ENCODE data around the gene PINLYP. TPM values are rescaled to one million over a fixed set of nuclear protein-coding genes. Genes with fewer than 3 reads are reported as not detected.

The PINLYP gene
- total RNA-seq, 4 donors from 2014 or later = 1.2 TPM; not detected in 3

- in situ Hi-C loops (cut with MboI; ENCODE audit: low sequenced_read_pairs in 4 of 4) = no loop called here
- no peak overlapping the region for H3K27ac ChIP-seq
Observed at GRCh38 chr19:43552616-43553015, 23.0 kb upstream of the PINLYP start.

GRCh38 chr19:43553656-43554055 is 21.9 kb upstream of the PINLYP start:
- no peak overlapping the region for H3K27ac ChIP-seq
- no peaks in the 10 kb centered on the region for H3K4me1 ChIP-seq
- intact Hi-C loops (cut with DNase I; ENCODE audit: low total_unique reads) (no loop called here), in situ Hi-C loops (cut with MboI; ENCODE audit: low sequenced_read_pairs in 4 of 4) (no loop called here)
- no peak overlapping the region for H3K4me3 ChIP-seq
- no peaks in the 10 kb centered on the region for H3K9me3 ChIP-seq
- no peaks in the 10 kb centered on the region for H3K27me3 ChIP-seq
- ATAC-seq = no peak
- H3K36me3 ChIP-seq = peaks cover 0 to 47% of the 10 kb centered on the region in 2 donors
- TF ChIP-seq POLR2A (IDR thresholded peaks at IDR 0.05) = no peak
- no peak for TF ChIP-seq CTCF (IDR thresholded peaks at IDR 0.05 in 4 of 5, conservative IDR thresholded peaks at IDR 0.05 in 1 of 5)
- DNase-seq = no peak

More at GRCh38 chr19:43552616-43553015, 23.0 kb upstream of the PINLYP start:
- Histone ChIP-seq H3K27me3 (no peaks in the 10 kb centered on the region), H3K4me1 (no peaks in the 10 kb centered on the region), H3K36me3 (peaks cover 0 to 45% of the 10 kb centered on the region in 2 donors), H3K4me3 (no peak overlapping the region), H3K9me3 (no peaks in the 10 kb centered on the region)
- ATAC-seq (no peak), DNase-seq (no peak)
- intact Hi-C loops (cut with DNase I; ENCODE audit: low total_unique reads) = no loop called here
- no peak for TF ChIP-seq CTCF (IDR thresholded peaks at IDR 0.05 in 4 of 5, conservative IDR thresholded peaks at IDR 0.05 in 1 of 5)
- TF ChIP-seq POLR2A (IDR thresholded peaks at IDR 0.05) = no peak

- Histone ChIP-seq H3K27me3 (no peaks in the 10 kb centered on the region), H3K4me1 (no peaks in the 10 kb centered on the region), H3K36me3 (peaks cover 0 to 49% of the 10 kb centered on the region in 2 donors), H3K27ac (no peak overlapping the region), H3K9me3 (no peaks in the 10 kb centered on the region), H3K4me3 (no peak overlapping the region)
- no peak for DNase-seq
- in situ Hi-C loops (cut with MboI; ENCODE audit: low sequenced_read_pairs in 4 of 4) (no loop called here), intact Hi-C loops (cut with DNase I; ENCODE audit: low total_unique reads) (no loop called here)
- no peak for ATAC-seq
- TF ChIP-seq POLR2A (IDR thresholded peaks at IDR 0.05) (no peak), CTCF (IDR thresholded peaks at IDR 0.05 in 4 of 5, conservative IDR thresholded peaks at IDR 0.05 in 1 of 5) (no peak)
Observed at GRCh38 chr19:43554317-43554895, 21.2 kb upstream of the PINLYP start.

GRCh38 chr19:43555185-43555770 is 20.3 kb upstream of the PINLYP start:
- in situ Hi-C loops (cut with MboI; ENCODE audit: low sequenced_read_pairs in 4 of 4) (no loop called here), intact Hi-C loops (cut with DNase I; ENCODE audit: low total_unique reads) (no loop called here)
- Histone ChIP-seq H3K36me3 (peaks cover 0 to 51% of the 10 kb centered on the region in 2 donors), H3K27me3 (no peaks in the 10 kb centered on the region), H3K4me3 (no peak overlapping the region), H3K9me3 (no peaks in the 10 kb centered on the region), H3K4me1 (no peaks in the 10 kb centered on the region), H3K27ac (no peak overlapping the region)
- TF ChIP-seq POLR2A (IDR thresholded peaks at IDR 0.05) (no peak), CTCF (IDR thresholded peaks at IDR 0.05 in 4 of 5, conservative IDR thresholded peaks at IDR 0.05 in 1 of 5) (peak in 3 of 5 experiments; percentile 20 to 51 (median 22))
- DNase-seq (peak in 1 of 2 donors; percentile 30), ATAC-seq (no peak)
